Transverse colon (tissue), 4 donors: ENCODE measurements around the gene APBB2.

Experiments
- EP300 ChIP-seq: sonication (generic); formaldehyde crosslinking; IDR thresholded peaks from one replicate; pipeline ENCODE4 v1.6.1; 2017; ENCODE audit warnings: antibody characterized with exemption, low read depth
- POLR2A ChIP-seq: fragments of 450-650 bp; IDR thresholded peaks from one replicate; pipeline ENCODE4 v1.6.1; 2016; ENCODE audit warnings: antibody characterized with exemption, mild to moderate bottlenecking, moderate library complexity
- POLR2AphosphoS5 ChIP-seq, 3 donors: sonication (generic); formaldehyde crosslinking; IDR thresholded peaks; one replicate each; pipeline ENCODE4 v1.6.1; 2016; ENCODE audit warnings: antibody characterized with exemption in 3 of 3
- TF ChIP-seq, protein P1 (sequence below), 5 experiments: fragments of 200-600 bp in 3 of 5; fragments of 450-650 bp in 2 of 5; sonication (generic) in 3 of 5; IDR thresholded peaks; 1 replicate in 2 of 5; 2 replicates in 3 of 5; pipeline ENCODE4 v1.5.1; 2016 to 2017; ENCODE audit warnings: antibody characterized with exemption in 5 of 5, inconsistent platforms in 3 of 5, mild to moderate bottlenecking in 2 of 5, moderate library complexity in 1 of 5

DNA sequence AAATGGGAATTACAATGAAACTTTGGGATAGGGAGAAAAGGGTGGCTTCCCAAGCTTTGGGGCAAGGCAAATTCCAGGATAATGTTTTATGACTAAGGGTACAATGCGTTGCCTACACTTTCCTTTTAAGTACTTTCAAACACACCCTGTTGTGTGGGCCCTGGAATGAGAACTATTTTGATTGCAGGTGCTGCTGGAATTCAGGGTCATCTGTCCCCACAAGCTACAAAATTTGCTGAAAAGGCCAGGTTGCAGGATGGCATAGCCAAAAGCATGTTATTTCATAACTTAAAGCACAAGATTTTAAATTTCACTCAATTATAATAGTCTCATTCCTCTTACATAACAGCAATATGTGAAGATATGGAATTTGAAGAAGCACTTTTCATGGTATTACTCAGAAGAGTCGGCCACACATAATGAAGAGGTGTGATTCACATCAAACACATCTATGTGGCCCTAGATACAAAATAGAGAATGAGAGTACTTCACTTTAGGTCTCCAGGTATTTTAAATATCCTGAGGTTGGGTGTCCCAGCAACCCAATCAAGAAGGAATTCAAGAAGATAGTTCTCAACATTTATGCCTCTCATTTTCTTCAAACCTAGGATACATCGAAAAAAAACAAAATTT lies 89.3 kb downstream of the APBB2 start:
- TF ChIP-seq, protein P1, sequence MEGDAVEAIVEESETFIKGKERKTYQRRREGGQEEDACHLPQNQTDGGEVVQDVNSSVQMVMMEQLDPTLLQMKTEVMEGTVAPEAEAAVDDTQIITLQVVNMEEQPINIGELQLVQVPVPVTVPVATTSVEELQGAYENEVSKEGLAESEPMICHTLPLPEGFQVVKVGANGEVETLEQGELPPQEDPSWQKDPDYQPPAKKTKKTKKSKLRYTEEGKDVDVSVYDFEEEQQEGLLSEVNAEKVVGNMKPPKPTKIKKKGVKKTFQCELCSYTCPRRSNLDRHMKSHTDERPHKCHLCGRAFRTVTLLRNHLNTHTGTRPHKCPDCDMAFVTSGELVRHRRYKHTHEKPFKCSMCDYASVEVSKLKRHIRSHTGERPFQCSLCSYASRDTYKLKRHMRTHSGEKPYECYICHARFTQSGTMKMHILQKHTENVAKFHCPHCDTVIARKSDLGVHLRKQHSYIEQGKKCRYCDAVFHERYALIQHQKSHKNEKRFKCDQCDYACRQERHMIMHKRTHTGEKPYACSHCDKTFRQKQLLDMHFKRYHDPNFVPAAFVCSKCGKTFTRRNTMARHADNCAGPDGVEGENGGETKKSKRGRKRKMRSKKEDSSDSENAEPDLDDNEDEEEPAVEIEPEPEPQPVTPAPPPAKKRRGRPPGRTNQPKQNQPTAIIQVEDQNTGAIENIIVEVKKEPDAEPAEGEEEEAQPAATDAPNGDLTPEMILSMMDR (IDR thresholded peaks at IDR 0.05), result no peak
- TF ChIP-seq EP300 (no peak), POLR2A (no peak), POLR2AphosphoS5 (IDR thresholded peaks at IDR 0.05) (no peak)
